CD4-positive, alpha-beta memory T cell (primary cell): ENCODE measurements around the gene TNPO3. TPM values are rescaled to one million over a fixed set of nuclear protein-coding genes. Genes with fewer than 3 reads are reported as not detected.

ENCODE experiments used
- CTCF ChIA-PET: fragments of 350-600 bp; sonication (Branson Sonifier 250); formaldehyde crosslinking; loops from one replicate; lab custom pipeline; 2021; ENCODE audit warnings: inconsistent platforms; ENCODE audit not compliant: partially characterized antibody; lab: Charles Lee
- POLR2A ChIA-PET: fragments of 350-600 bp; sonication (Branson Sonifier 250); formaldehyde crosslinking; loops from one replicate; lab custom pipeline; 2021; ENCODE audit not compliant: partially characterized antibody; lab: Charles Lee
- DNase-seq, 5 donors: peaks; one replicate each; pipeline versions ENCODE4 v3.0.0 to v3.0.0-alpha.2; 2020 to 2022; ENCODE audit warnings: mixed read lengths in 1 of 5
- H3K27ac ChIP-seq: one replicate; pipeline ENCODE4 v1.7.0; 2013; ENCODE audit warnings: low read depth, low read length
- H3K27me3 ChIP-seq: 2 replicates; pipeline ENCODE4 v1.7.0; 2013; ENCODE audit warnings: mild to moderate bottlenecking, low read length, moderate library complexity; ENCODE audit not compliant: insufficient read depth
- H3K36me3 ChIP-seq: 2 replicates; pipeline ENCODE4 v1.7.0; 2013; ENCODE audit warnings: mild to moderate bottlenecking, low read length, moderate library complexity; ENCODE audit not compliant: insufficient read depth
- H3K4me1 ChIP-seq: 2 replicates; pipeline ENCODE4 v1.7.0; 2013; ENCODE audit warnings: mild to moderate bottlenecking, low read length, moderate library complexity; ENCODE audit not compliant: insufficient read depth
- H3K4me3 ChIP-seq, 2 donors: one replicate each; pipeline ENCODE4 v1.7.0; 2013; ENCODE audit warnings: low read length in 2 of 2, mild to moderate bottlenecking in 1 of 2
- H3K9me3 ChIP-seq, 2 donors: one replicate each; pipeline ENCODE4 v1.7.0; 2013; ENCODE audit warnings: low read length in 2 of 2, control low read depth in 1 of 2; ENCODE audit not compliant: control insufficient read depth in 1 of 2
- H3K27ac Mint-ChIP-seq, 7 donors: one replicate each; pipeline ENCODE4 v1.8.0; 2020 to 2021; ENCODE audit warnings: mixed read lengths in 7 of 7, mild to moderate bottlenecking in 6 of 7, inconsistent platforms in 3 of 7, moderate library complexity in 3 of 7
- H3K27me3 Mint-ChIP-seq, 2 donors: one replicate each; pipeline ENCODE4 v1.8.0; 2020 to 2021; ENCODE audit warnings: mixed read lengths in 2 of 2
- H3K36me3 Mint-ChIP-seq, 2 donors: one replicate each; pipeline ENCODE4 v1.8.0; 2020 to 2021; ENCODE audit warnings: mixed read lengths in 2 of 2, inconsistent platforms in 1 of 2, mild to moderate bottlenecking in 1 of 2
- H3K4me1 Mint-ChIP-seq, 4 donors: one replicate each; pipeline ENCODE4 v1.8.0; 2020 to 2021; ENCODE audit warnings: mixed read lengths in 4 of 4, mild to moderate bottlenecking in 1 of 4
- H3K4me3 Mint-ChIP-seq, 8 donors: one replicate each; pipeline ENCODE4 v1.8.0; 2020 to 2021; ENCODE audit warnings: mixed read lengths in 8 of 8, mild to moderate bottlenecking in 7 of 8, moderate library complexity in 6 of 8, inconsistent platforms in 3 of 8
- H3K9me3 Mint-ChIP-seq, 8 donors: one replicate each; pipeline ENCODE4 v1.8.0; 2020 to 2021; ENCODE audit warnings: mixed read lengths in 8 of 8, mild to moderate bottlenecking in 5 of 8, inconsistent platforms in 3 of 8, moderate library complexity in 1 of 8
- intact Hi-C: fragments of 100-400 bp; cut with micrococcal nuclease; formaldehyde crosslinking; loops from one replicate; pipeline ENCODE4 v1.15.1; 2023
- polyA plus RNA-seq, 2 donors: library from polyadenylated mRNA; unstranded; fragments of 300-500 nt; fragmentation: Illumina TruSeq; gene quantifications; one replicate each; pipeline ENCODE4 v1.2.3, GENCODE V29; 2021
- total RNA-seq, 2 experiments: library from RNA; stranded (reverse); gene quantifications; one replicate each; pipeline ENCODE4 v1.2.3, GENCODE V29; 2021

TNPO3 gene
- total and polyA plus RNA-seq, 4 experiments from 2014 or later = 34.4 to 44.5 (median 41.4) TPM

DNA sequence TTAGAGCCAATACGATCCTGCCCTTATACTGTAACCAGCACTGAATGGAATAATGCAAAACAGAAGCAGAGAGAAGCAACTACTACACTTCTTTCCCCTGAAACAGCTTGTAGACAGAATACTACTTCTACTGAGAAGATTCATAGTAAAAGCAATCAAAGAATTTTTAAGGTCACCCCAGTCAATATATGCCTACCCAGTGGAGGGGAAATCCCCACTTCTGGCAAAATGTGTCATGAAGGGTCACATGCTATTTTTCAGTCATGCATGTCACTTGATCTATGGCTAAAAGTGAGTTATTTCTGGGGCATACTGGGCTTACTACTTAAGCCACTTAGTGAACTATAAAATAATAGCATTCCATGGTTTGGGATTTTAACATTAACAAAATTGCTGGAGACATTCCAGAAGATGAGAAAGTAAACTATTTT is 91.6 kb downstream of the TNPO3 start:
- Mint-ChIP-seq H3K27me3 (no peaks in the 10 kb centered on the region), H3K36me3 (peaks cover 29 to 77% of the 10 kb centered on the region in 2 donors), H3K4me1 (peaks cover 0 to 5% (median 4%) of the 10 kb centered on the region in 4 donors), H3K27ac (peak overlapping the region in 5 of 7 donors; percentile 16 to 63 (median 54)), H3K9me3 (no peaks in the 10 kb centered on the region), H3K4me3 (no peak overlapping the region)
- ChIA-PET CTCF (interaction anchor here (1.3 kb wide), 1 partner anchor 22 kb away, joined by 3 read pairs; no protein-coding TSS in a partner anchor), POLR2A (no interaction called here)
- Histone ChIP-seq H3K4me3 (no peak overlapping the region), H3K9me3 (no peaks in the 10 kb centered on the region), H3K27me3 (no peaks in the 10 kb centered on the region), H3K36me3 (peaks cover 51% of the 10 kb centered on the region), H3K27ac (no peak overlapping the region), H3K4me1 (peaks cover 5% of the 10 kb centered on the region)
- intact Hi-C loops = no loop called here
- peak in 1 of 5 donors; percentile 9 for DNase-seq

DNA sequence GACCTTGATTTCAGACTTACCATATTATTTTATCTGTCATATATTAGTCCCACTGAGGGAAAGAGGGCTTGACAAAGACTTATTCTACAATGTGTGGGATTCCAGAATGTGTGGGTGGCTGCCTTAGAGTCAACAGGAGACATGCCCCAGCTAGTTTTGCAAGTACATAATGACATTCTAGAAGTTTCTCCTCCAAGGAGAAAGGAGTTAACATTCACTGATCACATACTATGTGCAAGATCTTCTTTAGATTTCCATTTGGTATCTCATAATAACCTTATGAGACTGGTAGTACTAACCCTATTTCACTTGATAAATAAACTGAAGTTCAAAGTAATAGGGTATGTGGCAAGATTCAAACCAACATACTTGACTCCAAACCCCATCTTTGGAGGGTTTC is 92.0 kb downstream of the TNPO3 start:
- Mint-ChIP-seq H3K9me3 (no peaks in the 10 kb centered on the region), H3K4me1 (peaks cover 0 to 5% (median 4%) of the 10 kb centered on the region in 4 donors), H3K4me3 (no peak overlapping the region), H3K27me3 (no peaks in the 10 kb centered on the region), H3K36me3 (peaks cover 31 to 78% of the 10 kb centered on the region in 2 donors), H3K27ac (peak overlapping the region in 5 of 7 donors; percentile 16 to 63 (median 34))
- ChIA-PET CTCF (no interaction called here), POLR2A (interaction anchor here (0.9 to 1.1 kb wide), 2 partner anchors 10 to 18 kb away, joined by 3 read pairs; no protein-coding TSS in a partner anchor)
- Histone ChIP-seq H3K27ac (no peak overlapping the region), H3K36me3 (peaks cover 51% of the 10 kb centered on the region), H3K4me1 (peaks cover 5% of the 10 kb centered on the region), H3K4me3 (no peak overlapping the region), H3K9me3 (no peaks in the 10 kb centered on the region), H3K27me3 (no peaks in the 10 kb centered on the region)
- no peak for DNase-seq
- intact Hi-C loops = no loop called here

DNA sequence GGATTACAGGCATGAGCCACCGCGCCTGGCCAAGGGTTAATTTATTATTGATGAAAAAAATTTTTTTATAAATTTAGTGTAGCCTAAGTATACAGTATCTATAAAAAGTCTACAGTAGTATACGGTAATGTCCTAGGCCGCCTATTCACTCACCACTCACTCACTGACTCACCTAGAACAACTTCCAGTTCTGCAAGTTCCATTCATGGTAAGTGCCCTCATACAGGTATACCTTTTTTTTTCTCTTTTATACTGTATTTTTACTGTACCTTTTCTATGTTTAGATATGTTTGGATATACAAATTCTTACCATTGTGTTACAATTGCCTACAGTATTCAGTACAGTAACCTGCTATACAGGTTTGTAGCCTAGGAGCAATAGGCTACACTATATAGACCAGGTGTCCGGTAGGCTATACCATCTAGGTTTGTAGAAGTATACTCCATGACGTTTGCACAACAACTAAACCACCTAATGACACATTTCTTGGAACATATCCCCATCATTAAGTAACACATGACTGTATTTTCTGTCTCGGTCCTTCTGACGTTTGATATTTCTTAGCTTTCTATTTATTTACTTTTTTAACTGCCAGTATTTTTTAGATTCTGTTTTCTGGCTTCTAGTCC is 93.8 kb downstream of the TNPO3 start:
- Mint-ChIP-seq H3K27me3 (no peaks in the 10 kb centered on the region), H3K4me1 (peaks cover 0 to 5% (median 4%) of the 10 kb centered on the region in 4 donors), H3K4me3 (no peak overlapping the region), H3K36me3 (peaks cover 39 to 75% of the 10 kb centered on the region in 2 donors), H3K9me3 (no peaks in the 10 kb centered on the region), H3K27ac (no peak overlapping the region)
- intact Hi-C loops = no loop called here
- Histone ChIP-seq H3K4me3 (no peak overlapping the region), H3K4me1 (peaks cover 5% of the 10 kb centered on the region), H3K36me3 (peaks cover 53% of the 10 kb centered on the region), H3K27me3 (no peaks in the 10 kb centered on the region), H3K27ac (no peak overlapping the region), H3K9me3 (no peaks in the 10 kb centered on the region)
- no peak for DNase-seq
- ChIA-PET POLR2A (no interaction called here), CTCF (interaction anchor here (1.3 kb wide), 1 partner anchor 78 kb away, joined by 3 read pairs; no protein-coding TSS in a partner anchor)

DNA sequence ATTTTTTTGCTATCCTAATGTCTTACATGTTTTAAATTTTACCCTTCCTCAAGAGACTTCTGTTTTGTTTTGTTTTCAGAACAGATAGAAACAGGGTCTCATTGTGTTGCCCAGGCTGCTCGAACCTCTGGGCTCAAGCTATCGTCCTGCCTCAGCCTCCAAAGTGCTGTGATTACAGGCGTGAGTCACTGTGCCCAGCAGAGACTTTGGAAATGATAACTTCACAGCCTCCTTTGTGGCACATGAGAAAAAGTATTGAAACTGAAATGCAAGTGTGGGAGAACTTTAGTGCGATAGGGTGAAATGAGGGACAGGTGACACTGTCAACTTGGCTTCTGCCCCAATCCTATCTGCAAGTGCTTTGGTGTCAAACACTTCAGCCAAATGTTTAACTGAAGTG is 95.6 kb downstream of the TNPO3 start:
- Histone ChIP-seq H3K27ac (no peak overlapping the region), H3K4me1 (peaks cover 5% of the 10 kb centered on the region), H3K9me3 (no peaks in the 10 kb centered on the region), H3K27me3 (no peaks in the 10 kb centered on the region), H3K36me3 (peaks cover 49% of the 10 kb centered on the region), H3K4me3 (no peak overlapping the region)
- Mint-ChIP-seq H3K4me3 (no peak overlapping the region), H3K9me3 (no peaks in the 10 kb centered on the region), H3K36me3 (peaks cover 36 to 77% of the 10 kb centered on the region in 2 donors), H3K4me1 (peaks cover 0 to 5% (median 2%) of the 10 kb centered on the region in 4 donors), H3K27ac (peak overlapping the region in 5 of 7 donors; percentile 21 to 60 (median 23)), H3K27me3 (no peaks in the 10 kb centered on the region)
- ChIA-PET CTCF (interaction anchor here (1.2 to 3.8 kb wide), 2 partner anchors 11 to 130 kb away, joined by 3 to 14 read pairs; no protein-coding TSS in a partner anchor), POLR2A (no interaction called here)
- no peak for DNase-seq
- intact Hi-C loops = no loop called here

GRCh38 chr7:128955981-128956380 is 98.9 kb downstream of the TNPO3 start:
- Mint-ChIP-seq H3K9me3 (no peaks in the 10 kb centered on the region), H3K27ac (peak overlapping the region in 2 of 7 donors; percentile 29 to 64), H3K4me3 (no peak overlapping the region), H3K36me3 (peaks cover 33 to 81% of the 10 kb centered on the region in 2 donors), H3K4me1 (no peaks in the 10 kb centered on the region), H3K27me3 (no peaks in the 10 kb centered on the region)
- Histone ChIP-seq H3K27ac (no peak overlapping the region), H3K36me3 (peaks cover 49% of the 10 kb centered on the region), H3K4me3 (no peak overlapping the region), H3K27me3 (no peaks in the 10 kb centered on the region), H3K4me1 (no peaks in the 10 kb centered on the region), H3K9me3 (no peaks in the 10 kb centered on the region)
- ChIA-PET CTCF (interaction anchor here (3.8 kb wide), 1 partner anchor 8 kb away, joined by 14 read pairs; no protein-coding TSS in a partner anchor), POLR2A (no interaction called here)
- intact Hi-C loops = no loop called here
- no peak for DNase-seq

DNA sequence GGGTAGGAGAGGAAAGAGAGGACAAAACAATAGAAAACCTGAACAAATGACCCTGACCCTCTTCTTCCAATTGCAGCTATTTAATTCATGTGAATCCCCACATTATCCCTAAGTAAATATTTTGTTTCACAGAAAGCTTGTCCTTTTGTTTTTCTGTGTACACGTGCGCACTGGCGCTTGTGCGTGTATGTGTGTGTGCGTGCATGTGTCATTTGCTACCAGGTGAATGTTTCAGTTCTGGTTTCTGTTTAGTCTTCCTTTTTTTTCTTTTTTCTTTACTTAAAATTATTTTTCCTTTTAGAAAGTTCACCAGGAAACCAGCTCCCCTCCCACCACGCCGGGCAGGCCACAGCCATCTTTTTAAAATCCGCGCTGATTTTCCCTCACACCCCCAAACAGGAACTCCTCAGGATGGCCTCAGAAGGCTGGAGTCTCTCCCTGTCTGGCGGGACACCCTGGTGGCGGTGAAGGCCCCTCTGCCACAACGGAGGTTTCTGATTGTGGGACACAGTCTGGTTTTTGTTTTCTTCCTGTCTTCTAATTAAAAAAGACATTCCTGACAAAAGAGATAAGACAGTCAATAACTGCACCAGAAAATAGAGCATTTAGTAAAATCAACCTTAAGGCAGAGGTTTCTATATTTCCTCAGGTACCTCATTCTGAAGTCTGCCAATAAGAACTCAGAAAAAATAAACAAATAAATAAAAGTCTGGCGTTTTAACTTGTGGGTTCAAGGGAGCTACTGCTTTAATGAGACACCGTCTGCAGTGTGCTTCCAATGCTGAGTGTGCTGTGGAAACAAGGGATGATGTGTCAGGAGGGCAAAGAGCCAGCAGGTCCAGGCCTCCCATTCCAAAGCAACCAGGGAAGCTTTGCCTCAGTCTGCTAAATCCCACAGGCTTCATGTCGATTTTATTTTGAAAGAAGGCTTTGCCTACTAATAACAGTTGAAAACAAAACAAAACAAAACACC is 99.8 kb downstream of the TNPO3 start:
- no peak overlapping the region for H3K4me3 Mint-ChIP-seq
- no peaks in the 10 kb centered on the region for H3K9me3 ChIP-seq
- H3K36me3 ChIP-seq = peaks cover 48% of the 10 kb centered on the region
- intact Hi-C loops = no loop called here
- POLR2A ChIA-PET = no interaction called here
- no peak overlapping the region for H3K27ac ChIP-seq
- DNase-seq = no peak
- no peaks in the 10 kb centered on the region for H3K27me3 Mint-ChIP-seq
- no peaks in the 10 kb centered on the region for H3K4me1 Mint-ChIP-seq
- H3K9me3 Mint-ChIP-seq = no peaks in the 10 kb centered on the region
- peak overlapping the region in 4 of 7 donors; percentile 27 to 64 (median 33) for H3K27ac Mint-ChIP-seq
- CTCF ChIA-PET = interaction anchor here (0.6 kb wide), 1 partner anchor 90 kb away, joined by 3 read pairs; no protein-coding TSS in a partner anchor
- no peaks in the 10 kb centered on the region for H3K27me3 ChIP-seq
- H3K4me3 ChIP-seq = no peak overlapping the region
- no peaks in the 10 kb centered on the region for H3K4me1 ChIP-seq
- peaks cover 33 to 83% of the 10 kb centered on the region in 2 donors for H3K36me3 Mint-ChIP-seq
